ENCODE measurements around the gene AFF2. TPM values are rescaled to one million over a fixed set of nuclear protein-coding genes. Genes with fewer than 3 reads are reported as not detected.

The AFF2 gene
- total RNA-seq, 1 experiment from 2014 or later, result 2.0 TPM

GRCh38 chrX:148917441-148917840 is 417.0 kb downstream of the AFF2 start:
- no peak for DNase-seq (ENCODE audit: low read depth)
- in situ Hi-C loops (cut with HindIII; ENCODE audit: low pct_unique_long_range_greater_than_20kb, low sequenced_read_pairs), result no loop called here

GRCh38 chrX:148923631-148924030 is 423.2 kb downstream of the AFF2 start:
- DNase-seq (ENCODE audit: low read depth), result no peak
- in situ Hi-C loops (cut with HindIII; ENCODE audit: low pct_unique_long_range_greater_than_20kb, low sequenced_read_pairs), result no loop called here

- in situ Hi-C loops (cut with HindIII; ENCODE audit: low pct_unique_long_range_greater_than_20kb, low sequenced_read_pairs), result no loop called here
- DNase-seq (ENCODE audit: low read depth), result no peak
Measured at GRCh38 chrX:148926371-148926770, 426.0 kb downstream of the AFF2 start.

DNA sequence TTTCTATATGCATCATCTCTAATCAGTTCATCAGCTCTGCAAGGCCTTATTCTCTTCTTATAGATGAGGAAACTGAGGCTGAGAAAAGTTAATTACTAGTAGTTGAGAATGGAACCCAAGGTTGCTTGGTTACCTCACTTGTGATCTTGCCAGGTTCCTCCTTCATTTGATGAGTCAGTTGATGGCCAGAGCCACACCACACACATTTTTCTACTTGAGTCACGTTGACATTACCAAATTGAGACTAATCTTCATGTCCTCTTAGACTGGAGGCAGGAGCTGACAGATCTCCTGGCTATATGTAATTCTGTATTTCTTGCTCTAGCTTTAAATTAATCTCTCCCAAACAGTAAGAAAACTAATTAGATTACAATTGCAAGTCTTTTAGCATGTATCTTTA is 428.4 kb downstream of the AFF2 start:
- no peak for DNase-seq (ENCODE audit: low read depth)

GRCh38 chrX:148929686-148930085 is 429.3 kb downstream of the AFF2 start:
- in situ Hi-C loops (cut with HindIII; ENCODE audit: low pct_unique_long_range_greater_than_20kb, low sequenced_read_pairs), result no loop called here
- DNase-seq (ENCODE audit: low read depth), result no peak

More for the DNA sequence above, 428.4 kb downstream of the AFF2 start:
- in situ Hi-C loops (cut with HindIII; ENCODE audit: low pct_unique_long_range_greater_than_20kb, low sequenced_read_pairs), result no loop called here

DNA sequence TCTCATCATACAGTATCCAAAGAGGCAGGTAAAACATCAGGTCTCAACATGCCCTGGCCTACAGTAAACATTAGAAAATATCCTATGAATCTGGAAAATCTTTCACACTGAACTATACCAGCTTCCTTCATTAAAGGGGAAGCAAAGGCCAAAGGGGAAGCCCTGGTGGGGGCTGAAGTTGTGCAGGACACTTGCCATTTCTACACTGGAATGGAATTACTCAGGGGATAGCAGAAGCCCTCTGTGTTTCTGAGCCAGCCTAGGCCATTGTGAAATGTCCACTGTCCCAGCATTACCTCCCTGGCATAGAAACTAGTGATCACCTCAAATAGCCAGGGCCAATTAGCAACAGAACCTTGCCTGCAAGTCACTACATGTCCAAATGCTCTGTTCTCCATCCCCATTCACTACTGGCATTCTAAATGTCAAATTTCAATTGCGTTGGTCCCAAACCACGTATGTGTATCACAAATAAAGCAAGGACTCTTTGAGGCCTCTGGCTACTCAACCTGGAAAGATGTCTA is 429.9 kb downstream of the AFF2 start:
- no peak for DNase-seq (ENCODE audit: low read depth)
- in situ Hi-C loops (cut with HindIII; ENCODE audit: low pct_unique_long_range_greater_than_20kb, low sequenced_read_pairs), result no loop called here

DNA sequence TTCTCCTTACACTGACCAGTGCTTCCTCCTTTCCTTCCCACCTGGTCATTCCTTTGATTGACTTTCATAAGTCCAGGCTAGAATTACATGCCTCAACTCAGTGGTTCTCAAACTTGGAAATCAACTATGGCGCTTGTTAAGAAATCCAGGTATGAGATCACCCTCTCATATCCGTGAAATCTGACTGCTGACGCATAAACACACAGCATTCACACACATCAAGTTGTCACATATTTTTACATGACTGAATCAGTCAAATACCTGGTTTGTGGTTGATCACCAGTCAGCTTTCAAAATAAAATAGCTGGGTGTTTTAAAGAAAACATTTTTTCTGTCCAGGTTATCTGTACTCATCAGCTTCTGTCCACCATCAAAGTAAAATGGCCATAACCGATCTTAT is 433.5 kb downstream of the AFF2 start:
- in situ Hi-C loops (cut with HindIII; ENCODE audit: low pct_unique_long_range_greater_than_20kb, low sequenced_read_pairs), result no loop called here
- DNase-seq (ENCODE audit: low read depth), result no peak

- no peak for DNase-seq (ENCODE audit: low read depth)
Measured at GRCh38 chrX:148938348-148938747, 437.9 kb downstream of the AFF2 start.

DNA sequence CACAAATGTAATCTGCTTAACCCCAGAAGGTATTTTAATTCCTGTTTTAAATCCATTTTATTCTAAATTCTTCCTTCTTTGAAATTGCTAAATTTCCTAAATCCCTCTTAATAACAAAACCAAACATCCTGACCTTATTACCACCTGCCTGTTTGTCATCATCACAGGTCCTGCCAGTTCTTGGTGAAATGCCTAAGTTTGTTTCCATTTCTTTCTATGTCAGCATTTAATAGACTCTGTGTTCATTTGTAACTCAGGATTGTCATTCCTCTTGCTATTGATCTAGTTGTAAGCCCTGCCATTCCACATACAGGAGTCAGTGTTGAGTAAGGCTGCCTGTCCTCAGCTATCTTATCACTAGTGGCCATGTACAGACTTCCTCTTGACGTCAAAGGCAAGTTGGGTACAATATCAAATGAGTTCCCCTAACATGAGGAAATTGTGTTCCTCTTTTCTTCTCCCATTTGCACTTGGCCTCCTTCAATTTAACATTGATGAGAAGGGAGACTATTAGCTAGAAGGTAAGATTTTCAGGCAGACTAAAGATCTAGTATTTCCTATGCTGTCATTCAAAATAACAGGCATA is 440.1 kb downstream of the AFF2 start:
- no peak for DNase-seq (ENCODE audit: low read depth)
- in situ Hi-C loops (cut with HindIII; ENCODE audit: low pct_unique_long_range_greater_than_20kb, low sequenced_read_pairs), result no loop called here

More at GRCh38 chrX:148938348-148938747, 437.9 kb downstream of the AFF2 start:
- in situ Hi-C loops (cut with HindIII; ENCODE audit: low pct_unique_long_range_greater_than_20kb, low sequenced_read_pairs), result no loop called here

GRCh38 chrX:148942754-148943153 is 442.3 kb downstream of the AFF2 start:
- no peak for DNase-seq (ENCODE audit: low read depth)
- in situ Hi-C loops (cut with HindIII; ENCODE audit: low pct_unique_long_range_greater_than_20kb, low sequenced_read_pairs), result no loop called here

- no peak for DNase-seq (ENCODE audit: low read depth)
- in situ Hi-C loops (cut with HindIII; ENCODE audit: low pct_unique_long_range_greater_than_20kb, low sequenced_read_pairs), result no loop called here
Measured at GRCh38 chrX:148947399-148947975, 447.1 kb downstream of the AFF2 start.

- DNase-seq (ENCODE audit: low read depth), result no peak
- in situ Hi-C loops (cut with HindIII; ENCODE audit: low pct_unique_long_range_greater_than_20kb, low sequenced_read_pairs), result no loop called here
Measured at GRCh38 chrX:148956352-148956751, 455.9 kb downstream of the AFF2 start.

- in situ Hi-C loops (cut with HindIII; ENCODE audit: low pct_unique_long_range_greater_than_20kb, low sequenced_read_pairs), result no loop called here
- DNase-seq (ENCODE audit: low read depth), result no peak
Measured at GRCh38 chrX:148958901-148959300, 458.5 kb downstream of the AFF2 start.

GRCh38 chrX:148960060-148960459 is 459.6 kb downstream of the AFF2 start:
- in situ Hi-C loops (cut with HindIII; ENCODE audit: low pct_unique_long_range_greater_than_20kb, low sequenced_read_pairs), result no loop called here
- DNase-seq (ENCODE audit: low read depth), result no peak

DNA sequence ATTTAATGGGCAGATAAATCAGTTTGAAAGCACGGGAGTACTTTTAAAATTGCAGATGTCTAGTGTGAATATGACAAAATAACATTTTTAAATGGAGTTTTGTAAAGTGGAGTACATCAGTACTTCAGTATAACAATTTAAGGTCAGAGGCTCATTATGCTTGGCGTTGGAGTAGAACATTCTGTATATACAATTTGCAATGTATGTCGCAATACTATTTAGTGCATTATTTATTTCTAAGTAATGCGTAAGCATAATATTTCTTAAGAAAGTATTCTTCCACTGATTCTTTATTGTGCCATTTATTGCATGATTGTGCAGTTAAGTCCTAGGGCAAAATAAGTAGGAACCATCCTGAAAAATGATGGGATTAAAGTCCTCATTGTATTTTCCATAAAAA is 461.6 kb downstream of the AFF2 start:
- in situ Hi-C loops (cut with HindIII; ENCODE audit: low pct_unique_long_range_greater_than_20kb, low sequenced_read_pairs), result no loop called here
- DNase-seq (ENCODE audit: low read depth), result no peak

GRCh38 chrX:148976571-148977400 is 476.4 kb downstream of the AFF2 start:
- DNase-seq (ENCODE audit: low read depth), result no peak
- in situ Hi-C loops (cut with HindIII; ENCODE audit: low pct_unique_long_range_greater_than_20kb, low sequenced_read_pairs), result no loop called here

DNA sequence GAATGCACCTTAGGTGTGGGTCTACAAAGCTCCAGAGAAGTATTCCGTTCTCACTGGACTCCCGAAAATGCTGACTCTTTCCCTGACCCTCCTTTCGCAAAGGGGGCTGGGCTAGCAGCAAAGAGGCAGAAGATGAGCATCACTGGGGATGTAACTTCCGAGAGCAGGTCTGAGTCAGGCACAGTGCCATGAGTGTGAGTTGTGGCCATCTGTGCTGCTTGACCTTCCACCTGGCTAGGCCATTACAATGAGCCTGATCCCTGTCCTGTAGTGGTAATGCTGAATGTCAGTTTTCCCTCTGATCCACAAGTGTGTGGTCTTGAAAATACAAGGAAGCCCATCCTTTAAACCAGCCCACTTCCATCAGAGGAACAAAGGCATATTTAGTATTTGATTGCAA is 479.4 kb downstream of the AFF2 start:
- no peak for DNase-seq (ENCODE audit: low read depth)
- in situ Hi-C loops (cut with HindIII; ENCODE audit: low pct_unique_long_range_greater_than_20kb, low sequenced_read_pairs), result no loop called here

GRCh38 chrX:148984238-148984637 is 483.8 kb downstream of the AFF2 start:
- in situ Hi-C loops (cut with HindIII; ENCODE audit: low pct_unique_long_range_greater_than_20kb, low sequenced_read_pairs), result no loop called here
- DNase-seq (ENCODE audit: low read depth), result no peak

DNA sequence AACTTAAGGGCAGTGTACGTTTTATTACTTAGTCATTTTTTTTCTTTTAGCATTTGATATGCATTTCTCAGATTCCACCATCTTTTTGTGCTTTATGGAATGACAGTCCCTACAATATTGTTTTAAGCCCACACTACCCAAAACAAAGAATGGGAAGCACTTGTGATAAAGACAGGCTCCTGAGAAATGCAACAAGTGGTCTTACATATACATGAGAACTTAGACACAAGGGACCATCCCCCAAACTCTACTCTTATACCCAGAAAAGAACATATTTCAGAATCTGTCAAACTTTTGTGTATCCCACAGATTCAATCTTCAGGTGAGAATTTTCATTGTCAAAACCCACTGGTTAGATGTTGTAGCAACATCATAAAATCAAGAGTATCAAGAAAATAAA is 491.1 kb downstream of the AFF2 start:
- DNase-seq (ENCODE audit: low read depth), result no peak
- in situ Hi-C loops (cut with HindIII; ENCODE audit: low pct_unique_long_range_greater_than_20kb, low sequenced_read_pairs), result no loop called here
